Stimulated activated naive CD8-positive, alpha-beta T cell treated with anti-CD3 and anti-CD28 coated beads, Interleukin-15, Interleukin-2, amounts not matched to agents 100 ng/mL and 50 ng/mL, for 24 hours (primary cell): ENCODE data around the gene TUBB2B.
"Not testable (repeated sequence)": the region's sequence is repeated elsewhere in the genome, so short reads cannot be mapped to it uniquely, and the experiment has no call there.

ENCODE experiments used
- H3K27ac Mint-ChIP-seq: one replicate; pipeline ENCODE4 v1.8.0; 2021; ENCODE audit warnings: mild to moderate bottlenecking, mixed read lengths
- H3K27me3 Mint-ChIP-seq: one replicate; pipeline ENCODE4 v1.8.0; 2021; ENCODE audit warnings: mixed read lengths
- H3K36me3 Mint-ChIP-seq: one replicate; pipeline ENCODE4 v1.8.0; 2021; ENCODE audit warnings: low read depth, mixed read lengths
- H3K4me1 Mint-ChIP-seq: one replicate; pipeline ENCODE4 v1.8.0; 2021; ENCODE audit warnings: low read depth, mixed read lengths
- H3K4me3 Mint-ChIP-seq: one replicate; pipeline ENCODE4 v1.8.0; 2021; ENCODE audit warnings: mild to moderate bottlenecking, mixed read lengths
- H3K9me3 Mint-ChIP-seq: one replicate; pipeline ENCODE4 v1.8.0; 2021; ENCODE audit warnings: mixed read lengths

Gene TUBB2B

GRCh38 chr6:3247255-3248146, 20.0 kb upstream of the TUBB2B start:
- Mint-ChIP-seq H3K27ac (no peak overlapping the region), H3K4me3 (no peak overlapping the region), H3K27me3 (peaks cover 61% of the 10 kb centered on the region), H3K9me3 (no peaks in the 10 kb centered on the region), H3K36me3 (no peaks in the 10 kb centered on the region), H3K4me1 (peaks cover 5% of the 10 kb centered on the region)

- Mint-ChIP-seq H3K27me3 (peaks cover 51% of the 10 kb centered on the region), H3K4me1 (no peaks in the 10 kb centered on the region), H3K9me3 (no peaks in the 10 kb centered on the region), H3K36me3 (no peaks in the 10 kb centered on the region), H3K4me3 (no peak overlapping the region), H3K27ac (no peak overlapping the region)
These were observed 17.8 kb upstream of the TUBB2B start for GRCh38 chr6:3245216-3245615.

- H3K27ac Mint-ChIP-seq = not testable (repeated sequence)
- H3K27me3 Mint-ChIP-seq = peaks cover 51% of the 10 kb centered on the region
These were observed 17.3 kb upstream of the TUBB2B start for GRCh38 chr6:3244832-3245161.

DNA sequence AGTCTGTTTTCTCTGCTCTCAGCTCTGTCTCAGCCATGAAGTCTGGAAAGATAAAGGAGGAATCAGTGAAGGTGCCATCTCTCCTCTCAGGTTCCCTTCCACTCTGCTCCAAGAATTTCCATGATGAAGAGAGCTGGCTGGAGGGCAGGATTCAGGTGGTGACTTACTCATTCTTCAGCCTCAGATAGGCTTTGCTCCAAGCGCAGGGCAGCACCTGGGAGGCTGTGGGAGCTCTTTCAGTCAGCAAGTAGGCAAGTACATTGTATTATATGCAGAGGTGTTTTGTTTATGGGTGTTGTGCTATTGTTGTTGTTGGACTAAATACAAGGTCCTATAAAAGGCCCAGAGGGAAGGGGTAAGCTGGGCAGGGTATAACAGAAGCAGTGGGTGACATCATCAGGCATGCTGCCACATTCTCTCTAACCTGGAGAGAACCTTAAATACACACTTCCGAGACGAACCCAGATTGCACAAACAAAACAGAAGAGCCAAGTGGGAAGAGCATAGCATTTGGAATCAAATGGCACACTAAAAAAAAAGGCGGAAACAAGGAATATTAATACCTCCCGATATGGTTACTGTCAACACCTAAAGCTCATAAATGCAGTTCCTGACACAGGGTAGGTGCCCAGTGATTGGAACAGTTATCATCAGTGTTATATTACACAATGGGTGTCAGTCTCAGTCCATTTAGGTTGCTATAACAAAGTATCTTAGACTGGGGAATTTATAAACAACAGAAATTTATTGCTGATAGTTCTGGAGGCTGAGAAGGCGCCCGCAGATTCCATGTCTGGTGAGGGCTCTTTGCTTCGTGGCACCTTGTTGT, 16.8 kb upstream of the TUBB2B start:
- Mint-ChIP-seq H3K27me3 (peaks cover 45% of the 10 kb centered on the region), H3K4me3 (no peak overlapping the region), H3K27ac (no peak overlapping the region), H3K36me3 (no peaks in the 10 kb centered on the region), H3K9me3 (no peaks in the 10 kb centered on the region), H3K4me1 (no peaks in the 10 kb centered on the region)

More at GRCh38 chr6:3244832-3245161, 17.3 kb upstream of the TUBB2B start:
- not testable (repeated sequence) for H3K4me1 Mint-ChIP-seq, H3K36me3 Mint-ChIP-seq, H3K9me3 Mint-ChIP-seq, H3K4me3 Mint-ChIP-seq

- peaks cover 45% of the 10 kb centered on the region for H3K27me3 Mint-ChIP-seq
- H3K27ac Mint-ChIP-seq = no peak overlapping the region
- no peaks in the 10 kb centered on the region for H3K9me3 Mint-ChIP-seq
- no peak overlapping the region for H3K4me3 Mint-ChIP-seq
- H3K4me1 Mint-ChIP-seq = no peaks in the 10 kb centered on the region
- no peaks in the 10 kb centered on the region for H3K36me3 Mint-ChIP-seq
These were observed 15.3 kb upstream of the TUBB2B start for GRCh38 chr6:3242768-3243167.

- H3K36me3 Mint-ChIP-seq, H3K4me1 Mint-ChIP-seq, H3K9me3 Mint-ChIP-seq, H3K27ac Mint-ChIP-seq, H3K4me3 Mint-ChIP-seq: not testable (repeated sequence)
- H3K27me3 Mint-ChIP-seq = peaks cover 47% of the 10 kb centered on the region
These were observed 14.3 kb upstream of the TUBB2B start for GRCh38 chr6:3241745-3242144.

DNA sequence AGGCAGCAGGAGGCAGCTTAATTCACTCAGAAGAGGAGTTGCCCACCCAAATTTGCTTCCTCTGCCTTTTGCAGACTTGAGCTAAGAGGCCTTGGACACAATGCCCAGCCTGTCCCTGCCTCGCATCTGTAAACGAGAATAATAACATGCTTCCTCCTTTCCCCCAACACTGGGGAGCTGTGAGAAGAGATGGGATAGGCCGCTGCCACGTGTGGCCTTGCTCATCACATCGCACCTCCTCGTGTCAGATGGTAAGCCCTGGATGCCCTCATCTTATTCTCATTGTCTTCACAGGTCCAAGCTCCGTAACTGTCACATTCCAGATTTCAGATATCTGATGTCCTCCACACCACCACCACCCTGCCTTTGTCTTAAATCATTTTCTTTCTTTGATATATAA, 13.1 kb upstream of the TUBB2B start:
- Mint-ChIP-seq H3K4me1 (no peaks in the 10 kb centered on the region), H3K4me3 (no peak overlapping the region), H3K36me3 (no peaks in the 10 kb centered on the region), H3K27me3 (peaks cover 50% of the 10 kb centered on the region), H3K27ac (no peak overlapping the region), H3K9me3 (no peaks in the 10 kb centered on the region)

GRCh38 chr6:3239110-3239830, 11.8 kb upstream of the TUBB2B start:
- H3K27ac Mint-ChIP-seq = no peak overlapping the region
- no peak overlapping the region for H3K4me3 Mint-ChIP-seq
- H3K9me3 Mint-ChIP-seq = no peaks in the 10 kb centered on the region
- H3K27me3 Mint-ChIP-seq = peaks cover 51% of the 10 kb centered on the region
- H3K4me1 Mint-ChIP-seq = no peaks in the 10 kb centered on the region
- H3K36me3 Mint-ChIP-seq = no peaks in the 10 kb centered on the region

DNA sequence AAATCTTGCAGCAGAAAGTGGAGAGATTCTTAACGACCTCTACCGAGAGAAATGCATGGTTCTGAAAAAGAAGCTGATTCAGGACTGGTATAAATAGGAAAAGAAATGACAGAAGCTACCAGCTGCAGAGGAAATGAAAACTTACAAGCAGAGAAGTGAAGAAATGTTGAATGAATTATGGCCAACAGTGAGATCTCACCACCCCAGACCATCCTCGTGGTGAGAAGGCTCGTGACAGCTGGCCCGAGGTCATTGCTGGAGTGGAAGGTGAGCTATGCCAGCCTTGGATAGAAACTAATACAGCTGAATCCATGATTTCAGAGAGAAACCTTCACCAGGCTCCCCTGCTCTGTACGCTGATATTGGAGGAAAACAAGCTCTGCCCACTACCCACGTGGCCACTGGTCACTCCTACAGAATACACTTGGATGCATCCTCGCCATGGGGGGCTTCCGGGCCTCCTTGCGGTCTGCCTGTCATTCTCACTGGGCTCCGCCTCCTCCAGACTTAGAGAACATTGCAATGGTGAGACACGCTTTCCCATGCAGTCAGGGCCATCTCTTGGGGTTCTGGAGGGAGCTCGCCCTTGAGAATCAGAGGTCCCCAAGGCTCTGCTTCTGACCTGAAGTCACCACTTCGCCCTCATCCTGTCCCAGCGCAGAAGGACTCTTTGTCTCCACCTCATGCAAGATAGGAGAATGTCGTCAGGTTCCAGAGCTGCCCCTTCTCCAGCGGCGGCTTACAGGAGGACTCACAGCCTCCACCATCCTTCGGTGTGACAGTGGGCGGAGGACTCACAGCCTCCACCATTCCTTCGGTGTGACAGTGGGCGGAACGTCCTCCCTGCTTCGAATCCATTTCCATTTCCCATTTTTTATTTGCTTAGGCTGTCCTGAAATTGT, 10.6 kb upstream of the TUBB2B start:
- Mint-ChIP-seq H3K27ac (no peak overlapping the region), H3K36me3 (no peaks in the 10 kb centered on the region), H3K4me1 (no peaks in the 10 kb centered on the region), H3K4me3 (no peak overlapping the region), H3K9me3 (no peaks in the 10 kb centered on the region), H3K27me3 (peaks cover 56% of the 10 kb centered on the region)

DNA sequence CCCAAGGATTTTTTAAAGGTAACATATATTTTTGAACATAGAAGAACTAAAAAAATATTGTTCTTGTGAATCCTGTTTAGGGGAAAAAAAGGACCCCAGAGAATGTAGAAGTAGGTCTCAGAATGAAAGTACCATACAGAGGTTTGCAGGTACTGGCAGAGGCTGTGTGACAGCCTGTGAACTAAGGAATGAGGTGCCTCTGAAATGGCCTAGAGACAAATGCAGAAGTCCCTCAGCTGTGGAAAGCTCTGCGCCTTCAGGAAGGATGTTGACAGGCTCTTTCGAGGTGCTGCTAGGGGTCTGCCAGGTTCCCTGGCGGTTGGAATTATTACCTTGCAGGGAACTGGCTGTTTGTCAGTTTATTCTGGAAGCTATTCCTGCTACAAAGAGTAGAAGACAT, 8.6 kb upstream of the TUBB2B start:
- Mint-ChIP-seq H3K27me3 (peaks cover 69% of the 10 kb centered on the region), H3K27ac (no peak overlapping the region), H3K4me3 (no peak overlapping the region)

GRCh38 chr6:3235486-3235885, 8.0 kb upstream of the TUBB2B start:
- H3K9me3 Mint-ChIP-seq = no peaks in the 10 kb centered on the region
- H3K4me1 Mint-ChIP-seq = peaks cover 17% of the 10 kb centered on the region
- H3K27ac Mint-ChIP-seq = no peak overlapping the region
- H3K27me3 Mint-ChIP-seq = peaks cover 74% of the 10 kb centered on the region
- no peak overlapping the region for H3K4me3 Mint-ChIP-seq
- H3K36me3 Mint-ChIP-seq = no peaks in the 10 kb centered on the region

More for the DNA sequence above, 8.6 kb upstream of the TUBB2B start:
- Mint-ChIP-seq H3K9me3 (no peaks in the 10 kb centered on the region), H3K4me1 (peaks cover 12% of the 10 kb centered on the region), H3K36me3 (no peaks in the 10 kb centered on the region)

GRCh38 chr6:3233904-3234303, 6.5 kb upstream of the TUBB2B start:
- H3K4me1 Mint-ChIP-seq = peaks cover 32% of the 10 kb centered on the region
- H3K27me3 Mint-ChIP-seq = peaks cover 83% of the 10 kb centered on the region

DNA sequence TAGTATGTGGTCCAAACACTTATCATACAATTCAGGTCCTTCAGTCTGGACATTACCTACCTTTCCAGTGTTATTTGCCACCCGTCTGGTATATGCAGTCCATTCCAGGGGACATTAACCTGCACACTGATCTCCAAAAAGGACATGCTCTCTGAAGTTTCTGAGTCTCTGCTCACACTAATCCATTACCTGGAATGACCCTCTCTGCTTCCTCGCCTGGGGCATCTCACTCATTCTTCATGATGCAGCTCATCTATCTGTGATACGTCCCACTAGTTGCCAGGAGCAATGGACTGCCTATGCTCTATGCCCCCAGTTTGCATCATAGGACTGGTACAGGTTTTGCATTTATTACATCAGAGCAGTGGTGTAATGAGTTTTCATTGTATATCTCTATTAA, 5.9 kb upstream of the TUBB2B start:
- peaks cover 36% of the 10 kb centered on the region for H3K4me1 Mint-ChIP-seq

More at GRCh38 chr6:3233904-3234303, 6.5 kb upstream of the TUBB2B start:
- Mint-ChIP-seq H3K9me3 (no peaks in the 10 kb centered on the region), H3K36me3 (no peaks in the 10 kb centered on the region), H3K27ac (no peak overlapping the region), H3K4me3 (no peak overlapping the region)

More for the DNA sequence above, 5.9 kb upstream of the TUBB2B start:
- Mint-ChIP-seq H3K27ac (no peak overlapping the region), H3K4me3 (no peak overlapping the region), H3K36me3 (no peaks in the 10 kb centered on the region), H3K27me3 (peaks cover 83% of the 10 kb centered on the region), H3K9me3 (no peaks in the 10 kb centered on the region)
